Colonic mucosa (tissue), 4 donors: ENCODE data around the gene BTAF1. TPM values are rescaled to one million over a fixed set of nuclear protein-coding genes. Genes with fewer than 3 reads are reported as not detected.

Experiments used
- DNase-seq: peaks from one replicate; pipeline ENCODE4 v3.0.0-alpha.2; 2020
- H3K27ac ChIP-seq: fragments of 200-600 bp; one replicate; pipeline ENCODE4 v1.8.0; 2021
- H3K27me3 ChIP-seq: fragments of 200-600 bp; one replicate; pipeline ENCODE4 v1.8.0; 2021
- H3K36me3 ChIP-seq: fragments of 200-600 bp; one replicate; pipeline ENCODE4 v1.8.0; 2021
- H3K4me1 ChIP-seq: fragments of 200-600 bp; one replicate; pipeline ENCODE4 v1.8.0; 2021; ENCODE audit warnings: mild to moderate bottlenecking
- H3K4me3 ChIP-seq: fragments of 200-600 bp; one replicate; pipeline ENCODE4 v1.8.0; 2021
- H3K9ac ChIP-seq, 2 donors: one replicate each; pipeline ENCODE4 v1.7.0; 2013; ENCODE audit warnings: control low read depth in 2 of 2, low read depth in 2 of 2, low read length in 2 of 2
- H3K9me3 ChIP-seq: fragments of 200-600 bp; one replicate; pipeline ENCODE4 v1.8.0; 2021
- intact Hi-C: fragments of 100-400 bp; cut with DNase I; formaldehyde crosslinking; loops from one replicate; pipeline ENCODE4 v1.14.1; 2022
- total RNA-seq, 2 donors: library from RNA; stranded (reverse); fragmentation: NEBNext Ultra II Directional in 1 of 2; extraction: Animal tissue kit (Norgen Biotek cat#: 25700) in 1 of 2; gene quantifications; one replicate each; pipeline ENCODE4 v1.2.1, GENCODE V29; 2021
- TF ChIP-seq, protein P1 (sequence below): fragments of 200-600 bp; IDR thresholded peaks from one replicate; pipeline ENCODE4 v1.8.0; 2022; ENCODE audit warnings: antibody characterized with exemption, mild to moderate bottlenecking
- donor health status: healthy.
- donor health status: DM: no; HTN: no; CAD: no.
- donor health status: DM: no; HTN: no; CAD: no.

The BTAF1 gene
- total RNA-seq, 2 donors from 2014 or later: 20.7 to 25.0 TPM

DNA sequence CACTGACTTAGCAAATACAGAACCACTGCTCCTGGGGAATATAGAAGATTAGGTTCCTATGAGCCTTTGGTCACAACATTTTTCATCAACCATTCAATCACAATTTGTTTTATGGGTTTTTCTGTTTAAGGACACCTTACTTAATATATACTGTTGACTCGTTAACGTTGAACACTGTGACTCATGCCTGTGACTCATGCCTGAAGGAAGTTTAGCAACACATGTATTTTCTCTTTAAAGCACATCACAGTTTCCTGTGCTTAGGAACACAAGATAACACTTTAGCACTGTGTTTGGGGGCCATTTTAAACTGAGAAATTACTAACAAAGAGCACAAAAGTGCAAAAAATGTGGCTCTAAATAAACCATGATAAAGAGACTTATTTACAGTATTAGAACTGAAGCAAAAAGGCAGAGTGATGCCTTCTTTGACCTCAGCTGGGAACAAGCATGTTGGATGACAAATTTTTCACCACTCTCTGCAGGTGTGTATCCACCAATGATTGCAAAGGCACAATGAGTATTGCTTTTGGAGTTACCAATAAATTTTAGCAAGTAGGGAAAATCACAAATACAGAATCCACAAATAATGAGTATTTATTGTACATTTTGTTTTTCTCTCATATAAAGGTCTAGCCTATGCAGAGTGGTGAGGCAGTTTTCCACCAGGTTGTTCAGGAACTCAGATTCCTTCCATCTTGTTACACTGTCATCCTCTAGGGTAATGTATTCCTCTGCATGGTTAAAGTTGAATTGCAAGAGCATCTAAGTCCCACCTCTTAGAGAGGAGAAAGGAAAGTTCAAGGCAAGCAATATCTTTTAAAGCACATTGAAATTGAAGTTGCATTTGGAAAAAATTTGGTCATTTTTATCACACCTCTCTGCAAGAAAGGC, 21.5 kb upstream of the BTAF1 start:
- H3K9ac ChIP-seq: no peak overlapping the region
- TF ChIP-seq, protein P1, sequence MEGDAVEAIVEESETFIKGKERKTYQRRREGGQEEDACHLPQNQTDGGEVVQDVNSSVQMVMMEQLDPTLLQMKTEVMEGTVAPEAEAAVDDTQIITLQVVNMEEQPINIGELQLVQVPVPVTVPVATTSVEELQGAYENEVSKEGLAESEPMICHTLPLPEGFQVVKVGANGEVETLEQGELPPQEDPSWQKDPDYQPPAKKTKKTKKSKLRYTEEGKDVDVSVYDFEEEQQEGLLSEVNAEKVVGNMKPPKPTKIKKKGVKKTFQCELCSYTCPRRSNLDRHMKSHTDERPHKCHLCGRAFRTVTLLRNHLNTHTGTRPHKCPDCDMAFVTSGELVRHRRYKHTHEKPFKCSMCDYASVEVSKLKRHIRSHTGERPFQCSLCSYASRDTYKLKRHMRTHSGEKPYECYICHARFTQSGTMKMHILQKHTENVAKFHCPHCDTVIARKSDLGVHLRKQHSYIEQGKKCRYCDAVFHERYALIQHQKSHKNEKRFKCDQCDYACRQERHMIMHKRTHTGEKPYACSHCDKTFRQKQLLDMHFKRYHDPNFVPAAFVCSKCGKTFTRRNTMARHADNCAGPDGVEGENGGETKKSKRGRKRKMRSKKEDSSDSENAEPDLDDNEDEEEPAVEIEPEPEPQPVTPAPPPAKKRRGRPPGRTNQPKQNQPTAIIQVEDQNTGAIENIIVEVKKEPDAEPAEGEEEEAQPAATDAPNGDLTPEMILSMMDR: no peak
- no peak overlapping the region for H3K4me3 ChIP-seq
- no peak overlapping the region for H3K27ac ChIP-seq
- H3K9me3 ChIP-seq: no peaks in the 10 kb centered on the region
- no peaks in the 10 kb centered on the region for H3K27me3 ChIP-seq
- DNase-seq: peak; percentile 32
- H3K4me1 ChIP-seq: peaks cover 5% of the 10 kb centered on the region
- intact Hi-C loops: loop anchor here (10.0 kb wide), 1 partner anchor 267 kb away; the partner anchor contains the start of gene PPP1R3C
- no peaks in the 10 kb centered on the region for H3K36me3 ChIP-seq

DNA sequence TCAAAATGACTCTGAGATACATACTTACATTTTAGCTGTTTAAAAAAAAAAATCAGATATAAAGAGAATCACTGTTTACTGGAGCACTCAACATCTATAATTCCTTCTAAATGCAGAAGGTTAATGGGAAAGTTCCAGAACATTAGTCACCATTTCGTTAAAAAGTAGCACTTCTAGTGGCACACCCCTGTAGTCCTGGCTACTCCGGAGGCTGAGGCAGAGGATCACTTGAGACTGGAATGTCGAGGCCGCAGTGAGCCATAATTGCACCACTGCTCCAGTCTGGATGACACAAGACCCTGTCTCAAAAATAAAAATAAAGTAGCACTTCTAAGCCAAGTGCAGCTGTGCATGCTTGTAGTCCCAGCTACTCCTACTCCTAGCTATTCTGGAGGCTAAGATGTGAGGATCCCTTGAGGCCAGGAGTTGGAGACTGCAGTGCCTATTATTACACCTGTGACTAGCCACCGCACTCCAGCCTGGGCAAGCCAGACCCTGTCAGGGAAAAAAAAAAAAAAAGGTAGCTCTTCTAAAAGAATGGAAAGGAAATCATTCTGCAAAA, 16.5 kb upstream of the BTAF1 start:
- H3K4me1 ChIP-seq: peaks cover 2% of the 10 kb centered on the region
- H3K9ac ChIP-seq: no peak overlapping the region
- H3K4me3 ChIP-seq: no peak overlapping the region
- intact Hi-C loops: loop anchor here (10.0 kb wide), 1 partner anchor 272 kb away; the partner anchor contains the start of gene PPP1R3C
- TF ChIP-seq, protein P1: no peak
- DNase-seq: no peak
- H3K9me3 ChIP-seq: no peaks in the 10 kb centered on the region
- H3K27ac ChIP-seq: no peak overlapping the region
- no peaks in the 10 kb centered on the region for H3K27me3 ChIP-seq
- no peaks in the 10 kb centered on the region for H3K36me3 ChIP-seq

DNA sequence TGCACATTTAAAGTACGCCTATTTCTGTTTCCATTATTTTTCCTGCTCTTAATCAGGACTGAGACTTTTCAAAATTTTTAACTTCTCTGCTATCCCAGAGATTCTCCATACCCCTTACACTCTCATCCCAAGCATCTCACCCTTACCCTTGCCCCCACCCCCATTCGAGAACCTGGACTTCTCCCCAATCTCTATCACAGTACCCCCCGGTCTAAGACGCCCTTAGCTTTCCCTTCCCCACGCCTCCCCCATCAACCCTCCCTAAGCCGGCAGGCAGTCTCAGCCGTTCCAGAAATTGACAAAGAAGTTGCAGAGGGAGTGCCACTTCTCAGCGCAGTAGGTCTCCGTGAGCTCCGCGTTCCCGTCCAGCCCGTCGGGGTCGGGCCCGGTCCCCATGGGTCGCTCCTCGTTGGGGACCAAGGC, 15.6 kb upstream of the BTAF1 start:
- Histone ChIP-seq H3K27ac (no peak overlapping the region), H3K4me3 (peak overlapping the region; percentile 94), H3K27me3 (no peaks in the 10 kb centered on the region), H3K9ac (peak overlapping the region; percentile 41 to 70), H3K9me3 (no peaks in the 10 kb centered on the region), H3K4me1 (no peaks in the 10 kb centered on the region), H3K36me3 (no peaks in the 10 kb centered on the region)
- TF ChIP-seq, protein P1: no peak
- DNase-seq: peak; percentile 28
- intact Hi-C loops: loop anchor here (10.0 kb wide), 1 partner anchor 273 kb away; the partner anchor contains the start of gene PPP1R3C

DNA sequence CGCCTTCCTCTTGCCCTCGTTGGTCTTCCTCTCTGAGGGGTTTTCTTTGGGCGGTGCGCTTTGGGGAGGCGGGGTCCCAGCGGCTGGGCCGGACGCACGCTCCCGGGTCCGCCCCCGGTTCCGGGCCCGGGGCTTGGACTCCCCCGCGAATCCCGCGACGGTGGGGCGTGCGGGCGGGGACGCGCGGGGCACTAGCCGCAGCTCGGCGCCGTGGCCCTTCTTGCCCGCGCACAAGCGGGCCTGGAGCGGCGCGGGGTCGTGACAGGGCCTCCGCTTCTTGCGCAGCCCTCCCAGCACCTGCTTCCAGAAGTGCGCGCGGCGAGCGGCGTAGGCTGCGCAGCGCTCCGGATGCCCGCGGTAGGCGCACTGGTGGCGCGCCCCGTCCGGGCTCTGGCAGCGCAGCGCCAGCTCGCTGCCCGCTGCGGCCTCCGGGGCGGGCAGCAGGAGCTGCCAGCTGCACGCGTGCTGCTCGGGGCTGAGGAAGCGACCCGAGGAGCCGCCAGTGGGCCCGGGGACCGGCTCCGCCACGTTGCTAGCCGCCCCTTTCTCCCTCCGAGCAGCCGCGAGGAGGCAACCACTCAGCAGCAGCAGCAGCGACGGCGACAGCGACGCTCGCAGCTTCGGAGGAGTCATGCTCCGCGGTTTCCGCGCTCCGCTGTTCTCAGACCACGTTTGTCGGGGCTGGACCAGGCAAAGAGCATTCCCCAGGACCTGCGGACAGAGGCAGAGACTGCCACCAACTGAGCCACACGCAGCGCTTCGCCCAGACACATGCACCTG, 15.0 kb upstream of the BTAF1 start:
- no peaks in the 10 kb centered on the region for H3K4me1 ChIP-seq
- H3K27ac ChIP-seq: peak overlapping the region; percentile 61
- H3K9ac ChIP-seq: peak overlapping the region; percentile 41 to 70
- H3K4me3 ChIP-seq: peak overlapping the region; percentile 94
- no peaks in the 10 kb centered on the region for H3K36me3 ChIP-seq
- H3K9me3 ChIP-seq: no peaks in the 10 kb centered on the region
- H3K27me3 ChIP-seq: no peaks in the 10 kb centered on the region
- intact Hi-C loops: loop anchor here (10.0 kb wide), 1 partner anchor 274 kb away; the partner anchor contains the start of gene PPP1R3C
- TF ChIP-seq, protein P1: peak; percentile 38
- DNase-seq: peak; percentile 77

DNA sequence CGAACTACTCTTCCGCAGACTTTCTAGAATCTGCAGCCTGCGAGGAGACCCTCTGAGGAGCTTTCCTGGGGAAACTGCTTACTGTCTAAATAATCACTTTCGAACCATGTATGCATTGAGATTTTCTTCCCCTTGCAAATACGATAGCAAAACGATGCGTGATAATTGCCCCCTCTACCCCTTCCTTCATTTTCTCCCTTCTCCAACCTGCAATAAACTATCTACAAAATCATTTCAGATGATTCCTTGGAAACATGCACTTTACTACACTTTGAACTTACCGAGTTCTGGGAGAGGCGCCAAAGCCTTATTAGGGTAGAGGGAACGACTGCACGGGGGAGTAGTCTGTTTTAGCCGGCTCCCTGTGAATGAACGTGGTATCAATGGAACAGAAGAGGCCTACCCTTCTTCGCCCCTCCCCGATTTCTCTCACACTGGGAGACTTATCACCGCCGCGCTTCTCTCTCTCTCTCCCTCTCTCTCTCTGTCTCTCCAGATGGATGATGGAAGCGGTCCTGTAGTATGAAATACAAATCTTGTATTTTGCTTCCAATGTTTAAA, 14.4 kb upstream of the BTAF1 start, which contains the start of gene FGFBP3:
Gene FGFBP3 (minus strand): TSS at position 370 of the 561 bp plus-strand sequence. CDS start 517 bp downstream, outside the sequence.
- intact Hi-C loops: loop anchor here (10.0 kb wide), 1 partner anchor 274 kb away; the partner anchor contains the start of gene PPP1R3C
- H3K9me3 ChIP-seq: no peaks in the 10 kb centered on the region
- TF ChIP-seq, protein P1: no peak
- peak within 1 kb of the TSS; percentile 61 for H3K27ac ChIP-seq
- H3K36me3 ChIP-seq: no peaks in the 10 kb centered on the region
- H3K27me3 ChIP-seq: no peaks in the 10 kb centered on the region
- no peaks in the 10 kb centered on the region for H3K4me1 ChIP-seq
- H3K9ac ChIP-seq: peak within 1 kb of the TSS; percentile 41 to 70
- DNase-seq: peak; percentile 66
- H3K4me3 ChIP-seq: peak within 1 kb of the TSS; percentile 94
